Measurements from ENCODE around the gene SPSB3. TPM values are rescaled to one million over a fixed set of nuclear protein-coding genes. Genes with fewer than 3 reads are reported as not detected.

Gene SPSB3
- total RNA-seq, 1 experiment from 2014 or later, result 31.2 TPM

- no peak for DNase-seq (ENCODE audit: low read depth)
These were observed 7.3 kb upstream of the SPSB3 start for GRCh38 chr16:1789643-1790045.

GRCh38 chr16:1788708-1789100 lies 6.3 kb upstream of the SPSB3 start:
- no peak for DNase-seq (ENCODE audit: low read depth)

GRCh38 chr16:1788095-1788707 lies 5.8 kb upstream of the SPSB3 start:
- no peak for DNase-seq (ENCODE audit: low read depth)

GRCh38 chr16:1787322-1788094 lies 5.1 kb upstream of the SPSB3 start:
- no peak for DNase-seq (ENCODE audit: low read depth)

GRCh38 chr16:1787056-1787321 lies 4.6 kb upstream of the SPSB3 start:
- DNase-seq (ENCODE audit: low read depth), result no peak

GRCh38 chr16:1786242-1787055 lies 4.1 kb upstream of the SPSB3 start:
- no peak for DNase-seq (ENCODE audit: low read depth)

GRCh38 chr16:1785846-1786170 lies 3.4 kb upstream of the SPSB3 start:
- DNase-seq (ENCODE audit: low read depth), result no peak

GRCh38 chr16:1784977-1785845 lies 2.8 kb upstream of the SPSB3 start:
- no peak for DNase-seq (ENCODE audit: low read depth)

- DNase-seq (ENCODE audit: low read depth), result no peak
These were observed 488 bp downstream of the SPSB3 start for GRCh38 chr16:1781758-1782407.

GRCh38 chr16:1781254-1781653 lies 1.1 kb downstream of the SPSB3 start:
- DNase-seq (ENCODE audit: low read depth), result no peak

GRCh38 chr16:1780677-1781072 lies 1.7 kb downstream of the SPSB3 start:
- DNase-seq (ENCODE audit: low read depth), result no peak

GRCh38 chr16:1779741-1780676 lies 2.4 kb downstream of the SPSB3 start:
- no peak for DNase-seq (ENCODE audit: low read depth)

- no peak for DNase-seq (ENCODE audit: low read depth)
These were observed 3.1 kb downstream of the SPSB3 start for GRCh38 chr16:1779234-1779701.

- no peak for DNase-seq (ENCODE audit: low read depth)
These were observed 3.9 kb downstream of the SPSB3 start for GRCh38 chr16:1778200-1779179.

- DNase-seq (ENCODE audit: low read depth), result no peak
These were observed 4.8 kb downstream of the SPSB3 start for GRCh38 chr16:1777375-1778199.

- no peak for DNase-seq (ENCODE audit: low read depth)
These were observed 5.4 kb downstream of the SPSB3 start for GRCh38 chr16:1776991-1777374.

- DNase-seq (ENCODE audit: low read depth), result no peak
These were observed 5.8 kb downstream of the SPSB3 start for GRCh38 chr16:1776672-1776955.
